ENCODE results near the gene PDE4D. TPM values are rescaled to one million over a fixed set of nuclear protein-coding genes. Genes with fewer than 3 reads are reported as not detected.

PDE4D gene
- total and polyA plus RNA-seq, 2 donors (not counting 3 experiments of a cell fraction or from before 2014, with no cell fraction given): 34.5 to 51.2 TPM

DNA sequence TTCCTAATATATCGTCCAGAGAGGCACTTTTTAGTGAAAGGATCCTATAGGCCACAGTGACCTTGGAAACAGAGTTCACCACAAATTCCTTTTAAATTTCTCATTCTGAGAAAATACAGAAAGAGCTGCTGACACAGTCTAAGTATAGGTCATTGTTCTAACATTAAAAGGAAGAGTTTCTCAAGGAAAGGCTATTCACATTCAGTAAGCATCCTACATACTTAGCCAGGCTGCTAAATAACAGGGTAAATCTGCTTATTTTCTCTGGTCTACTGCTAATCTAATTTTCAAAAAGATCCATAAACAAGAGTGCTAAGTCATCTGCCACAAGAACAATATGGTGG is 313.7 kb downstream of the PDE4D start:
- POLR2A ChIA-PET: no interaction called here
- Histone ChIP-seq H3K27ac (ENCODE audit: insufficient read depth, low read depth, low read length) (no peak overlapping the region), H3K9me3 (replicated peaks; ENCODE audit: control insufficient read depth, insufficient read depth, low read length) (no peaks in the 10 kb centered on the region), H3K27me3 (ENCODE audit: control insufficient read depth in 2 of 2, insufficient read depth in 2 of 2, low read length in 2 of 2) (no peaks in the 10 kb centered on the region), H3K4me1 (ENCODE audit: control insufficient read depth, extremely low read depth, insufficient read depth, low read length) (no peaks in the 10 kb centered on the region), H3K4me2 (ENCODE audit: insufficient read depth, low read length) (no peak overlapping the region), H3K4me3 (replicated peaks in 1 of 3; ENCODE audit: insufficient read depth in 1 of 3, low read depth in 1 of 3, low read length in 3 of 3) (no peak overlapping the region), H3K9me1 (replicated peaks; ENCODE audit: control insufficient read depth, extremely low read depth, insufficient read depth, low read length) (no peaks in the 10 kb centered on the region), H4K20me1 (replicated peaks; ENCODE audit: control insufficient read depth, extremely low read depth, insufficient read depth, low read length) (no peaks in the 10 kb centered on the region), H3K36me3 (ENCODE audit: control insufficient read depth in 2 of 2, extremely low read depth in 1 of 2, insufficient read depth in 2 of 2, low read length in 2 of 2) (no peaks in the 10 kb centered on the region), H2AFZ (ENCODE audit: low read depth, low read length) (no peak overlapping the region), H3K9ac (replicated peaks; ENCODE audit: extremely low read depth, insufficient read depth, low read length) (no peak overlapping the region), H3K79me2 (ENCODE audit: control insufficient read depth, insufficient read depth, low read length) (no peaks in the 10 kb centered on the region)
- dilution Hi-C loops (cut with MboI; ENCODE audit: extremely low pct_ligation_motif_present, low sequenced_read_pairs) (no loop called here), intact Hi-C loops (cut with micrococcal nuclease) (no loop called here)
- FAIRE-seq (no peak), DNase-seq (ENCODE audit: low read depth, low spot score) (no peak)
- TF ChIP-seq POLR2AphosphoS5 (IDR thresholded peaks at IDR 0.05; ENCODE audit: insufficient read depth, low read depth, low read length) (no peak), POLR2A (IDR thresholded peaks at IDR 0.05; ENCODE audit: low read depth, low read length) (no peak), EZH2 (IDR thresholded peaks at IDR 0.05; ENCODE audit: borderline replicate concordance, low read depth, low read length, severe bottlenecking) (no peak), FOS (IDR thresholded peaks at IDR 0.05; ENCODE audit: borderline replicate concordance, insufficient read depth, low read length) (no peak), JUN (IDR thresholded peaks at IDR 0.05; ENCODE audit: borderline replicate concordance, insufficient read depth, insufficient read length, low read depth) (no peak), MYC (IDR thresholded peaks at IDR 0.05; ENCODE audit: low read depth, low read length) (no peak), GATA2 (IDR thresholded peaks at IDR 0.05; ENCODE audit: insufficient read depth, insufficient read length, low read depth, low read length) (no peak)
- TF ChIP-seq, protein P1, sequence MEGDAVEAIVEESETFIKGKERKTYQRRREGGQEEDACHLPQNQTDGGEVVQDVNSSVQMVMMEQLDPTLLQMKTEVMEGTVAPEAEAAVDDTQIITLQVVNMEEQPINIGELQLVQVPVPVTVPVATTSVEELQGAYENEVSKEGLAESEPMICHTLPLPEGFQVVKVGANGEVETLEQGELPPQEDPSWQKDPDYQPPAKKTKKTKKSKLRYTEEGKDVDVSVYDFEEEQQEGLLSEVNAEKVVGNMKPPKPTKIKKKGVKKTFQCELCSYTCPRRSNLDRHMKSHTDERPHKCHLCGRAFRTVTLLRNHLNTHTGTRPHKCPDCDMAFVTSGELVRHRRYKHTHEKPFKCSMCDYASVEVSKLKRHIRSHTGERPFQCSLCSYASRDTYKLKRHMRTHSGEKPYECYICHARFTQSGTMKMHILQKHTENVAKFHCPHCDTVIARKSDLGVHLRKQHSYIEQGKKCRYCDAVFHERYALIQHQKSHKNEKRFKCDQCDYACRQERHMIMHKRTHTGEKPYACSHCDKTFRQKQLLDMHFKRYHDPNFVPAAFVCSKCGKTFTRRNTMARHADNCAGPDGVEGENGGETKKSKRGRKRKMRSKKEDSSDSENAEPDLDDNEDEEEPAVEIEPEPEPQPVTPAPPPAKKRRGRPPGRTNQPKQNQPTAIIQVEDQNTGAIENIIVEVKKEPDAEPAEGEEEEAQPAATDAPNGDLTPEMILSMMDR (IDR thresholded peaks at IDR 0.05; ENCODE audit: extremely low read depth in 1 of 2, insufficient read depth in 1 of 2, low read depth in 1 of 2, low read length in 2 of 2): no peak
- TF ChIP-seq, protein P2, sequence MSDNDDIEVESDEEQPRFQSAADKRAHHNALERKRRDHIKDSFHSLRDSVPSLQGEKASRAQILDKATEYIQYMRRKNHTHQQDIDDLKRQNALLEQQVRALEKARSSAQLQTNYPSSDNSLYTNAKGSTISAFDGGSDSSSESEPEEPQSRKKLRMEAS (IDR thresholded peaks at IDR 0.05; ENCODE audit: insufficient read depth, insufficient read length): no peak
- CTCF ChIA-PET: no interaction called here
- no TSS peak for BruUV-seq (replicated peaks)

Measured in endothelial cell of umbilical vein (primary cell).